SJCRH30 (cell line): ENCODE results near the gene FAM107B. TPM values are rescaled to one million over a fixed set of nuclear protein-coding genes. Genes with fewer than 3 reads are reported as not detected.

ENCODE experiments used
- DNase-seq, 2 experiments: peaks; one replicate each; pipeline ENCODE4 v3.0.0-alpha.2; 2015 to 2020
- H3K27ac ChIP-seq: fragments of 250-450 bp; sonication (Bioruptor Pico); 2 replicates; pipeline ENCODE4 v1.5.1; 2020; ENCODE audit warnings: mild to moderate bottlenecking, moderate library complexity
- H3K27me3 ChIP-seq: fragments of 250-450 bp; sonication (Bioruptor Pico); 2 replicates; pipeline ENCODE4 v1.5.1; 2020; ENCODE audit warnings: mild to moderate bottlenecking, moderate library complexity
- H3K36me3 ChIP-seq: fragments of 250-450 bp; sonication (Bioruptor Pico); 2 replicates; pipeline ENCODE4 v1.5.1; 2020; ENCODE audit warnings: mild to moderate bottlenecking, moderate library complexity
- H3K4me1 ChIP-seq: fragments of 250-450 bp; sonication (Bioruptor Pico); 2 replicates; pipeline ENCODE4 v1.5.1; 2020; ENCODE audit warnings: mild to moderate bottlenecking, moderate library complexity
- H3K4me3 ChIP-seq: fragments of 250-450 bp; sonication (Bioruptor Pico); 2 replicates; pipeline ENCODE4 v1.5.1; 2020; ENCODE audit warnings: mild to moderate bottlenecking, moderate library complexity
- H3K9me3 ChIP-seq: fragments of 250-450 bp; sonication (Bioruptor Pico); replicated peaks from 2 replicates; pipeline ENCODE4 v1.5.1; 2020; ENCODE audit warnings: mild to moderate bottlenecking, moderate library complexity
- total RNA-seq: library from RNA; depleted of rRNA; stranded (reverse); fragments of >200 nt; shearing (Covaris generic); gene quantifications from 2 replicates; pipeline ENCODE4 v1.2.3, GENCODE V29; 2014; rRNA removed

FAM107B gene
- total RNA-seq, 1 experiment from 2014 or later: 21.7 TPM

DNA sequence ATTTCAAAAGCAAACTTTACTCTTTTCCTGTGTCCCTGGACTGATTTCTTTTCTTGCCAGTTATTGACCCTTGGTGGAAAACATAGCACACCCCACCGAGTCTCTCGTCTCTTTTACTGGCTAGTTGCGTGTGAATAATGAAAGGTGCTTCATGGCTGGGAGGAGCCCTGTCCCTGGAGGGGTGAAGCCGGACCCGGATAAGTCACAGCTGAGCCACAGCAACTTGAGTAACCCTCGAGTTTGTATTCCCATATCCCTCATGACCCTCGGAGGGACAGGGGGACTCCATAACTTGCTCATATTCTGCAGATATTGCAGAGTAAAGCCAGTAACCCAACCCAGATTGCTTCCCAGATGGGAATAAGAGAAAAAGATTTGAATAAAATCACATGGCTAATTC lies 296.5 kb downstream of the FAM107B start:
- Histone ChIP-seq H3K36me3 (no peaks in the 10 kb centered on the region), H3K27ac (peak overlapping the region; percentile 31; the same call in 1 of the 2 replicates), H3K27me3 (no peaks in the 10 kb centered on the region), H3K4me1 (peaks cover 10% of the 10 kb centered on the region), H3K4me3 (no peak overlapping the region; the same call in 1 of the 2 replicates), H3K9me3 (no peaks in the 10 kb centered on the region)
- no peak for DNase-seq

DNA sequence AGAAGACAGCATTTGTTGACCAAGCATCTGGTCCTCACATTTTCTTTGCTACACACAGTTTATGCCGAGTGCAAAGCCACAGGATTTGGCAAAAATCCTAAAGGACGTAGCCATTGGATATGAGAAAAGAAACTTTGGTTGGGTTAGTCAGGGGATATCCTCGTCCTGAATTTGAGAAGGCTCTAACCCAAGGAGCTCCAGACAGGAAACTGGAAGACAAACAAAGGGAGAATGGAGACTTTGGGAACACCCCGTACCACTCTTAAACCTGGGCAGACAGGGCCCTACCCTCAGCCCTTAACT lies 297.3 kb downstream of the FAM107B start:
- H3K27me3 ChIP-seq: no peaks in the 10 kb centered on the region
- no peak overlapping the region for H3K4me3 ChIP-seq
- H3K9me3 ChIP-seq: no peaks in the 10 kb centered on the region
- peaks cover 10% of the 10 kb centered on the region for H3K4me1 ChIP-seq
- no peak overlapping the region for H3K27ac ChIP-seq
- DNase-seq: no peak
- H3K36me3 ChIP-seq: no peaks in the 10 kb centered on the region

DNA sequence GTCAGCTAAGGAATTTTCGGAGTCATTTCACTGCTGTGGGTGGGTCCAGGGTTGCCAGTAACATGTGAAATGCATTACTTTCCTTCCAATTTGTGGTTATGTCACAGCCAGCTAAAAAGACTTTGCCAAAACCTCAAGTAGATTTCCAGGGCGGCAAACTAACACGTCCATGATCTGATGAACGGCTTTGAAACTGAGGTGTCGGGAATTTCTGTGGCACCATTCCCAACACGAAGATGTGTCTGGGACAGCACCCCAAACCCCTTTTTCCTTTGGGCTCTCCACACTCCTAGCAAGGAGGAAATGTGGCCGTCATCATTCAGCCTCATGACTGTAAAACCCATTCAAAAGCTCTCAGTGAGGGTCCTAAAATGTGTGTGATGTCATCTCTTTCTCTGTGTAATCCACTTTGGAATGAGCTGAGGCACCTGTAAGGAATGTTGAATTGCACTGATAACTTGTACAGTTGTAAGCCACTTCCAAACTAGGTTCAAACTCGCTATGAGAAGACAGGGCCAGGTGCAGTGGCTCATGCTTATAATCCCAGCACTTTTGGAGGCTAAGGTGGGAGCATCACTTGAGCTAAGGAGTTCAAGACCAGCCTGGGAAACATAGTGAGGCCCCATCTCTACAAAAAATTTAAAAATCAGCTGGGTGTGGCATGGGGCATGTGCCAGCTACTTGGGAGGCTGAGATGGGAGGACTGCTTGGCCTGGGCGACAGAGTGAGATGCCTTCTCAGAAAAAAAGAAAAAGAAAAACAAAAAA lies 297.9 kb downstream of the FAM107B start:
- peaks cover 10% of the 10 kb centered on the region for H3K4me1 ChIP-seq
- no peaks in the 10 kb centered on the region for H3K36me3 ChIP-seq
- H3K4me3 ChIP-seq: no peak overlapping the region
- no peak for DNase-seq
- H3K9me3 ChIP-seq: no peaks in the 10 kb centered on the region
- no peaks in the 10 kb centered on the region for H3K27me3 ChIP-seq
- no peak overlapping the region for H3K27ac ChIP-seq

DNA sequence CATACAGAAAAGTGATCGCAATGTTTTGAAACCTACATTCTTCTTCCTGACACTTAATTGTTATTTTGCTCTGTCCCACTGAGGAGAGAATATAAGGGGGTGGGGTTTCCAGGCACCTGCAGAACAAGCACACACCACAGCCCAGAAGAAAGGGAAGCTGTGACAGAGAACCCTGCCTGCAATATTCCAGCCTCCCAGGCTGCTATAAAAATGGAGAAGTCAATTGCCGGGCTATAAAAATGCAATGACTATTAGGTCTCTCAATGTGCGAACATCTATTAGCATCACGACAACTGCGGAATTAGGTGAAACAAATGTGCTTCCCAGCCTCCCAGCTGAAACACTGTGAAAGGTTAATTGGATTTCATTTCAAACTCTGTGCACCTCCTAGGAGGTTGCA lies 298.7 kb downstream of the FAM107B start:
- Histone ChIP-seq H3K9me3 (no peaks in the 10 kb centered on the region), H3K36me3 (no peaks in the 10 kb centered on the region), H3K4me1 (peaks cover 10% of the 10 kb centered on the region), H3K4me3 (no peak overlapping the region), H3K27me3 (no peaks in the 10 kb centered on the region), H3K27ac (no peak overlapping the region)
- DNase-seq: no peak

DNA sequence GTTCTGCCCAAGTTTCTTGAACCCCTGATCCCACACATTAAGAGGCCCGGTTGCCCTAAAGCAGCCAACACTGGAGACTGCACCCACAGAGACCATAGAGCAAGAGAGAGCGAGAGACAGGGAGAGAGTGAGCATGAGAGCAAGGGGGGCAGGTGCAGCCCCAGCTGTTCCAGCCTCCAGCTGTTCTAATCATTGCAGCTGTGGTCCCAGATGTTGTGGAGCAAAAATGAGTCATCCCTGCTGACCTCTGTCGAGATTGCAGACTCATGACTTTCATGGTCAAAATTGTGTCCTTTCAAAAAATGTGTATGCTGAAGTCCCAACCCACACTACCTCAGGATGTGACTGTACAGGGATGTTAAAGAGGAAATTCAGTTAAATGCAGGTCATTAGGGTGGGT lies 300.0 kb downstream of the FAM107B start:
- H3K27ac ChIP-seq: no peak overlapping the region; the same call in 1 of the 2 replicates
- H3K9me3 ChIP-seq: no peaks in the 10 kb centered on the region
- peak; percentile 27 to 63 for DNase-seq
- no peaks in the 10 kb centered on the region for H3K36me3 ChIP-seq
- H3K4me1 ChIP-seq: peaks cover 10% of the 10 kb centered on the region
- H3K4me3 ChIP-seq: no peak overlapping the region
- H3K27me3 ChIP-seq: no peaks in the 10 kb centered on the region

DNA sequence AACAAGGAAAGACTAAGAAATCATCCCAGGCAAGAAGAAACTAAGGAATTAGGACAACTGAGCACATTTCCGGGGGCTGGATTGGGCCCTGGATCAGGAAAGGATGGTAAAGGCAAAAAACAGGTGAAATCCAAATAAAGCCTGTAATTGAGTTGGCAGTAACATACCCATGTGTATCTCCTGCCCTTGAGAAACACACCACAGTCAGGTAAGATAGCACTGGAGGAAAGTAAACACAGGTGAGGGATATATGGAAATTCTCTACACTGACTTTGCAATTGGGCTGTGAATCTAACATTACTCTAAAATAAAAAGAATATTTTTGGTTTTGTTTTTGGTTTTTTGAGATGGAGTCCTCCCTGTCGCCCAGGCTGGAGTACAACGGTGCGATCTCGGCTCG lies 303.8 kb downstream of the FAM107B start:
- DNase-seq: no peak
- Histone ChIP-seq H3K4me1 (no peaks in the 10 kb centered on the region; the same call in 1 of the 2 replicates), H3K27ac (no peak overlapping the region)

DNA sequence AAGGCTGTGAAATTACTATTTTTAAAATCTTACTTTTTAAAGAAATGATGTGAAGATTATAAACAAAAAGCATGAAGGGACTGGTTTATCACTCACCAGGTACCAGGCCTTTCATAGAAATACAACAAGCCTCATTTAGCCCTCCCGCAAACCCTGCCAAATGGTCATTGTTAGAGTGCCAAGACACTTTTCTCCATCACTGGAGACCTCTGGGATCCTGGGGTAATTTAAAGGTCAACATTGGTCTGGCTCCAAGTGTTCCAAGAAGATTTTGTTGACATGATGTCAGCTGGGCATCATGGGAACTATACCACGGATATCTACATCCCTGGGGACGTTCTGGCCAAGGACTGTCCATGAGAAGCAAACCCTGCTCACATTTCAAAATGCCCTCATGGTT lies 306.0 kb downstream of the FAM107B start:
- H3K27me3 ChIP-seq: no peaks in the 10 kb centered on the region

More for the DNA sequence above, 303.8 kb downstream of the FAM107B start:
- Histone ChIP-seq H3K36me3 (no peaks in the 10 kb centered on the region), H3K27me3 (no peaks in the 10 kb centered on the region), H3K9me3 (no peaks in the 10 kb centered on the region), H3K4me3 (no peak overlapping the region)

More for the DNA sequence above, 306.0 kb downstream of the FAM107B start:
- DNase-seq: no peak
- no peaks in the 10 kb centered on the region for H3K4me1 ChIP-seq
- no peak overlapping the region for H3K27ac ChIP-seq
- H3K36me3 ChIP-seq: no peaks in the 10 kb centered on the region
- H3K9me3 ChIP-seq: no peaks in the 10 kb centered on the region
- no peak overlapping the region for H3K4me3 ChIP-seq

Other genes starting within 250 kb of the FAM107B start
- gene CDNF, start 63.1 kb upstream of the FAM107B start, total RNA-seq: 0.81 TPM in 1 of 2 replicates, not detected in the other
- gene HSPA14, start 63.4 kb upstream of the FAM107B start, total RNA-seq: 41.8 and 49.9 TPM in 2 replicates
- 25.1 and 25.2 TPM in 2 replicates for gene MSANTD7, start 63.4 kb upstream of the FAM107B start, total RNA-seq
- 63.3 and 72.7 TPM in 2 replicates for gene SUV39H2, start 104.0 kb upstream of the FAM107B start, total RNA-seq
- 14.9 and 41.4 TPM in 2 replicates for gene DCLRE1C, start 179.2 kb upstream of the FAM107B start, total RNA-seq
- not detected in 2 replicates for gene MEIG1, start 184.5 kb upstream of the FAM107B start, total RNA-seq